Panc1 (cell line): Measurements from ENCODE around the gene IL1RAPL1. TPM values are rescaled to one million over a fixed set of nuclear protein-coding genes. Genes with fewer than 3 reads are reported as not detected.

Experiments
- ATAC-seq: fragments of 200-7000 bp; cut with Tn5 transposase; 2 replicates; pipeline ENCODE4 v1.9.1; 2020; ENCODE audit warnings: mild to moderate bottlenecking, moderate library complexity
- BruUV-seq: library from RNA; stranded (reverse); fragments of 400-500 nt; replicated peaks from 2 replicates; lab custom pipeline; 2021; lab: Mats Ljungman, UMichigan
- CTCF ChIA-PET: fragments of 300-600 bp; sonication (Branson Sonifier 250); formaldehyde crosslinking; loops from one replicate; lab custom pipeline; 2022; ENCODE audit warnings: antibody characterized with exemption; lab: Charles Lee
- POLR2A ChIA-PET: fragments of 300-600 bp; sonication (Branson Sonifier 250); formaldehyde crosslinking; loops from one replicate; lab custom pipeline; 2022; ENCODE audit warnings: antibody characterized with exemption; lab: Charles Lee
- DNase-seq: peaks from one replicate; pipeline ENCODE4 v3.0.0-alpha.2; 2010; ENCODE audit warnings: low read depth, low spot score
- H3K27ac ChIP-seq: 2 replicates; pipeline ENCODE4 v1.5.1; 2011; ENCODE audit warnings: mild to moderate bottlenecking, low read length, inconsistent platforms
- H3K27me3 ChIP-seq: fragments of 200-500 bp; sonication (Bioruptor generic); 2 replicates; pipeline ENCODE4 v1.6.0; 2014; ENCODE audit warnings: low read length, inconsistent platforms; ENCODE audit not compliant: control insufficient read depth, insufficient read depth
- H3K36me3 ChIP-seq: fragments of 200-500 bp; sonication (Bioruptor generic); 2 replicates; pipeline ENCODE4 v1.5.1; 2014; ENCODE audit warnings: inconsistent platforms, mild to moderate bottlenecking, low read length, moderate library complexity; ENCODE audit not compliant: control insufficient read depth, insufficient read depth
- H3K4me1 ChIP-seq: 2 replicates; pipeline ENCODE4 v1.5.1; 2011; ENCODE audit warnings: inconsistent platforms, mild to moderate bottlenecking, low read length, moderate library complexity; ENCODE audit not compliant: control insufficient read depth, insufficient read depth
- H3K4me3 ChIP-seq, 2 experiments: 2 replicates each; pipeline ENCODE4 v1.5.1; 2011 to 2012; ENCODE audit warnings: low read depth in 2 of 2, low read length in 2 of 2, mild to moderate bottlenecking in 2 of 2, inconsistent platforms in 1 of 2, moderate library complexity in 1 of 2
- H3K9me3 ChIP-seq: fragments of 200-500 bp; sonication (Bioruptor generic); 2 replicates; pipeline ENCODE4 v1.5.1; 2014; ENCODE audit warnings: low read depth, mild to moderate bottlenecking, inconsistent platforms, low read length, moderate library complexity; ENCODE audit not compliant: control insufficient read depth, insufficient read depth
- POLR2AphosphoS5 ChIP-seq: IDR thresholded peaks from 2 replicates; pipeline ENCODE4 v1.6.1; 2012; ENCODE audit warnings: mild to moderate bottlenecking, low read depth, low read length, moderate library complexity
- SIN3A ChIP-seq: IDR thresholded peaks from 2 replicates; pipeline ENCODE4 v1.6.1; 2012; ENCODE audit warnings: low read depth, mild to moderate bottlenecking, low read length, moderate library complexity, borderline replicate concordance; ENCODE audit not compliant: insufficient read depth
- TCF7L2 ChIP-seq: IDR thresholded peaks from 2 replicates; pipeline ENCODE4 v1.6.1; 2011; ENCODE audit warnings: mild to moderate bottlenecking, low read depth, low read length, inconsistent platforms
- in situ Hi-C: cut with HindIII; loops from 2 replicates; pipeline ENCODE4 v1.10.0; 2016; ENCODE audit warnings: low sequenced_read_pairs, low pct_unique_long_range_greater_than_20kb
- intact Hi-C: fragments of 100-400 bp; cut with micrococcal nuclease; formaldehyde crosslinking; loops from one replicate; pipeline ENCODE4 v1.10.0; 2022; ENCODE audit not compliant: unreplicated experiment
- total RNA-seq: library from RNA; stranded (reverse); gene quantifications from one replicate; pipeline ENCODE4 v1.2.1, GENCODE V29; 2021; ENCODE audit not compliant: unreplicated experiment
- TF ChIP-seq, protein P1 (sequence below): fragments of 450-650 bp; IDR thresholded peaks from 2 replicates; pipeline ENCODE4 v1.5.1; 2017; ENCODE audit warnings: mild to moderate bottlenecking
- TF ChIP-seq, protein P2 (sequence below), 2 experiments: IDR thresholded peaks; 2 replicates each; pipeline ENCODE4 v1.6.1; 2011 to 2012; ENCODE audit warnings: low read depth in 2 of 2, control low read depth in 1 of 2, low read length in 1 of 2, mild to moderate bottlenecking in 1 of 2, moderate library complexity in 1 of 2; ENCODE audit not compliant: insufficient read depth in 1 of 2

IL1RAPL1 gene
- total RNA-seq, 1 experiment from 2014 or later: 0.59 TPM

DNA sequence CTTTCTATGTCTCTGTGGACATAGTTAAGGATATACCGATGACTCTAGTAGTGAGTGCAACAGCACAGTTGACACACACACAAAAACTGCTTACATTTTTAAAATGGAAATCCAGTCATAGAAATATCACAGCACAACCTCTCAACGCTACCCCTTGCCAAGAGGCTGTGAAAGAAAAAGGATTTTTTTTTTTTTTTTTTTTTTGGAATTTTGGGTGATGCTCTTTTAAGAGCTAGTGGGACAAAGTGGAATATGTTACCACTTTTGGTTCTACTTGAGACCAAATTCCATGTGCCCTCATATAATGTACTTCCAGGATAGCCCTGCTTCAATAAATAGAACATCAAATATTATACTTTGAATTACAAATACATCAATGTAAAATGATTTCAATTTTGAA lies 1247.1 kb downstream of the IL1RAPL1 start:
- in situ Hi-C loops: no loop called here
- BruUV-seq: no TSS peak

DNA sequence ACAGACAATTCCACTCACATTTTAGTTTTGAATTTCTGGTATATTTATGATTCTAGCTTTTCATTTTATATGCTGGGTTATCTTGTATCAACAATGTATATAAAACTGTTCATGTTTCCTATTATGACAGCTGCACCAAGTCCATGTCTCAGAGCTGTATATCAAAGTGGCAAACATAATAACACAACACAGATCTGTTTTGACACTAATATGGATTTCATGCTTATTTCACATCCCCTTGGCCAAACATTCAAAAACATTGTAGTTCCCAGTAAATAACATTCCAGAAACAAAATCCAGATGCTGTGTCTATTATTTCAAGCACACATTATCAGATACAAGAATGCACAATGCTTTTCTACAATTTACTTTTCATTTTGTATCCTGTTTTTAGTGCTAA lies 1247.5 kb downstream of the IL1RAPL1 start:
- intact Hi-C loops (no loop called here), in situ Hi-C loops (no loop called here)
- BruUV-seq: no TSS peak
- ATAC-seq: no peak
- H3K36me3 ChIP-seq: no peaks in the 10 kb centered on the region
- H3K9me3 ChIP-seq: no peaks in the 10 kb centered on the region
- TF ChIP-seq, protein P1, sequence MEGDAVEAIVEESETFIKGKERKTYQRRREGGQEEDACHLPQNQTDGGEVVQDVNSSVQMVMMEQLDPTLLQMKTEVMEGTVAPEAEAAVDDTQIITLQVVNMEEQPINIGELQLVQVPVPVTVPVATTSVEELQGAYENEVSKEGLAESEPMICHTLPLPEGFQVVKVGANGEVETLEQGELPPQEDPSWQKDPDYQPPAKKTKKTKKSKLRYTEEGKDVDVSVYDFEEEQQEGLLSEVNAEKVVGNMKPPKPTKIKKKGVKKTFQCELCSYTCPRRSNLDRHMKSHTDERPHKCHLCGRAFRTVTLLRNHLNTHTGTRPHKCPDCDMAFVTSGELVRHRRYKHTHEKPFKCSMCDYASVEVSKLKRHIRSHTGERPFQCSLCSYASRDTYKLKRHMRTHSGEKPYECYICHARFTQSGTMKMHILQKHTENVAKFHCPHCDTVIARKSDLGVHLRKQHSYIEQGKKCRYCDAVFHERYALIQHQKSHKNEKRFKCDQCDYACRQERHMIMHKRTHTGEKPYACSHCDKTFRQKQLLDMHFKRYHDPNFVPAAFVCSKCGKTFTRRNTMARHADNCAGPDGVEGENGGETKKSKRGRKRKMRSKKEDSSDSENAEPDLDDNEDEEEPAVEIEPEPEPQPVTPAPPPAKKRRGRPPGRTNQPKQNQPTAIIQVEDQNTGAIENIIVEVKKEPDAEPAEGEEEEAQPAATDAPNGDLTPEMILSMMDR: no peak
- TF ChIP-seq SIN3A (no peak), POLR2AphosphoS5 (no peak), TCF7L2 (no peak)
- TF ChIP-seq, protein P2, sequence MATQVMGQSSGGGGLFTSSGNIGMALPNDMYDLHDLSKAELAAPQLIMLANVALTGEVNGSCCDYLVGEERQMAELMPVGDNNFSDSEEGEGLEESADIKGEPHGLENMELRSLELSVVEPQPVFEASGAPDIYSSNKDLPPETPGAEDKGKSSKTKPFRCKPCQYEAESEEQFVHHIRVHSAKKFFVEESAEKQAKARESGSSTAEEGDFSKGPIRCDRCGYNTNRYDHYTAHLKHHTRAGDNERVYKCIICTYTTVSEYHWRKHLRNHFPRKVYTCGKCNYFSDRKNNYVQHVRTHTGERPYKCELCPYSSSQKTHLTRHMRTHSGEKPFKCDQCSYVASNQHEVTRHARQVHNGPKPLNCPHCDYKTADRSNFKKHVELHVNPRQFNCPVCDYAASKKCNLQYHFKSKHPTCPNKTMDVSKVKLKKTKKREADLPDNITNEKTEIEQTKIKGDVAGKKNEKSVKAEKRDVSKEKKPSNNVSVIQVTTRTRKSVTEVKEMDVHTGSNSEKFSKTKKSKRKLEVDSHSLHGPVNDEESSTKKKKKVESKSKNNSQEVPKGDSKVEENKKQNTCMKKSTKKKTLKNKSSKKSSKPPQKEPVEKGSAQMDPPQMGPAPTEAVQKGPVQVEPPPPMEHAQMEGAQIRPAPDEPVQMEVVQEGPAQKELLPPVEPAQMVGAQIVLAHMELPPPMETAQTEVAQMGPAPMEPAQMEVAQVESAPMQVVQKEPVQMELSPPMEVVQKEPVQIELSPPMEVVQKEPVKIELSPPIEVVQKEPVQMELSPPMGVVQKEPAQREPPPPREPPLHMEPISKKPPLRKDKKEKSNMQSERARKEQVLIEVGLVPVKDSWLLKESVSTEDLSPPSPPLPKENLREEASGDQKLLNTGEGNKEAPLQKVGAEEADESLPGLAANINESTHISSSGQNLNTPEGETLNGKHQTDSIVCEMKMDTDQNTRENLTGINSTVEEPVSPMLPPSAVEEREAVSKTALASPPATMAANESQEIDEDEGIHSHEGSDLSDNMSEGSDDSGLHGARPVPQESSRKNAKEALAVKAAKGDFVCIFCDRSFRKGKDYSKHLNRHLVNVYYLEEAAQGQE (IDR thresholded peaks at IDR 0.05; ENCODE audit: insufficient read depth in 1 of 2, low read depth in 2 of 2, low read length in 1 of 2): no peak
- no peaks in the 10 kb centered on the region for H3K4me1 ChIP-seq
- ChIA-PET CTCF (no interaction called here), POLR2A (no interaction called here)
- no peak for DNase-seq
- no peak overlapping the region for H3K4me3 ChIP-seq
- no peak overlapping the region for H3K27ac ChIP-seq
- no peaks in the 10 kb centered on the region for H3K27me3 ChIP-seq

More for the DNA sequence above, 1247.1 kb downstream of the IL1RAPL1 start:
- Histone ChIP-seq H3K27me3 (no peaks in the 10 kb centered on the region), H3K4me1 (no peaks in the 10 kb centered on the region), H3K36me3 (no peaks in the 10 kb centered on the region), H3K4me3 (no peak overlapping the region), H3K9me3 (no peaks in the 10 kb centered on the region), H3K27ac (no peak overlapping the region)
- CTCF ChIA-PET: no interaction called here
- POLR2A ChIA-PET: no interaction called here
- ATAC-seq (no peak), DNase-seq (no peak)
- intact Hi-C loops: no loop called here
- no peak for TF ChIP-seq POLR2AphosphoS5
- no peak for TF ChIP-seq SIN3A
- TF ChIP-seq, protein P2 (IDR thresholded peaks at IDR 0.05; ENCODE audit: insufficient read depth in 1 of 2, low read depth in 2 of 2, low read length in 1 of 2): no peak
- TF ChIP-seq TCF7L2: no peak
- TF ChIP-seq, protein P1: no peak
